ENCODE results near the gene P2RY8. TPM values are rescaled to one million over a fixed set of nuclear protein-coding genes. Genes with fewer than 3 reads are reported as not detected.
"Not testable (repeated sequence)": the region's sequence is repeated elsewhere in the genome, so short reads cannot be mapped to it uniquely, and the experiment has no call there.

The P2RY8 gene
- total RNA-seq, 1 experiment from 2014 or later, result not detected

GRCh38 chrX:1488745-1489144 lies 48.2 kb downstream of the P2RY8 start:
- DNase-seq (ENCODE audit: extremely low read depth, low read depth), result no peak

GRCh38 chrX:1488141-1488540 lies 48.8 kb downstream of the P2RY8 start:
- DNase-seq (ENCODE audit: extremely low read depth, low read depth), result no peak

GRCh38 chrX:1487401-1487800 lies 49.6 kb downstream of the P2RY8 start:
- no peak for DNase-seq (ENCODE audit: extremely low read depth, low read depth)

GRCh38 chrX:1486749-1487361 lies 50.1 kb downstream of the P2RY8 start:
- no peak for DNase-seq (ENCODE audit: extremely low read depth, low read depth)

GRCh38 chrX:1486177-1486576 lies 50.8 kb downstream of the P2RY8 start:
- no peak for DNase-seq (ENCODE audit: extremely low read depth, low read depth)

- no peak for DNase-seq (ENCODE audit: extremely low read depth, low read depth)
These were observed 52.0 kb downstream of the P2RY8 start for GRCh38 chrX:1485033-1485432.

- DNase-seq (ENCODE audit: extremely low read depth, low read depth), result no peak
These were observed 52.4 kb downstream of the P2RY8 start for GRCh38 chrX:1484638-1485019.

- no peak for DNase-seq (ENCODE audit: extremely low read depth, low read depth)
These were observed 52.9 kb downstream of the P2RY8 start for GRCh38 chrX:1483843-1484637.

GRCh38 chrX:1482530-1482928 lies 54.5 kb downstream of the P2RY8 start:
- not testable (repeated sequence) for DNase-seq (ENCODE audit: extremely low read depth, low read depth)

- peak; percentile 95 for DNase-seq (ENCODE audit: extremely low read depth, low read depth)
These were observed 55.1 kb downstream of the P2RY8 start for GRCh38 chrX:1481636-1482529.

GRCh38 chrX:1480082-1480785 lies 56.8 kb downstream of the P2RY8 start:
- DNase-seq (ENCODE audit: extremely low read depth, low read depth), result no peak

GRCh38 chrX:1477801-1478458 lies 59.1 kb downstream of the P2RY8 start:
- DNase-seq (ENCODE audit: extremely low read depth, low read depth), result no peak

GRCh38 chrX:1477229-1477628 lies 59.8 kb downstream of the P2RY8 start:
- DNase-seq (ENCODE audit: extremely low read depth, low read depth), result no peak

GRCh38 chrX:1476682-1477081 lies 60.3 kb downstream of the P2RY8 start:
- no peak for DNase-seq (ENCODE audit: extremely low read depth, low read depth)

- no peak for DNase-seq (ENCODE audit: extremely low read depth, low read depth)
These were observed 61.1 kb downstream of the P2RY8 start for GRCh38 chrX:1475881-1476280.

- no peak for DNase-seq (ENCODE audit: extremely low read depth, low read depth)
These were observed 61.5 kb downstream of the P2RY8 start for GRCh38 chrX:1475481-1475880.

GRCh38 chrX:1474593-1474992 lies 62.4 kb downstream of the P2RY8 start:
- DNase-seq (ENCODE audit: extremely low read depth, low read depth), result not testable (repeated sequence)

GRCh38 chrX:1472975-1473374 lies 64.0 kb downstream of the P2RY8 start:
- no peak for DNase-seq (ENCODE audit: extremely low read depth, low read depth)

GRCh38 chrX:1468250-1468772 lies 68.7 kb downstream of the P2RY8 start:
- DNase-seq (ENCODE audit: extremely low read depth, low read depth), result peak; percentile 28

- no peak for DNase-seq (ENCODE audit: extremely low read depth, low read depth)
These were observed 69.9 kb downstream of the P2RY8 start for GRCh38 chrX:1466971-1467561.
